Hematopoietic multipotent progenitor cell treated with erythropoietin and hydrocortisone succinate and interleukin-3 and kit ligand, for 4 days (in vitro differentiated cells): ENCODE results near the gene RAB3IP.
"Not testable (repeated sequence)": the region's sequence is repeated elsewhere in the genome, so short reads cannot be mapped to it uniquely, and the experiment has no call there.

ENCODE experiments used
- DNase-seq: peaks from one replicate; pipeline ENCODE4 v3.0.0-alpha.2; 2015

RAB3IP gene

GRCh38 chr12:69837657-69838415 is 99.2 kb downstream of the RAB3IP start:
- no peak for DNase-seq

- no peak for DNase-seq
These were observed 102.1 kb downstream of the RAB3IP start for GRCh38 chr12:69840727-69841126.

GRCh38 chr12:69843608-69844007 is 104.9 kb downstream of the RAB3IP start:
- no peak for DNase-seq

GRCh38 chr12:69844416-69844815 is 105.8 kb downstream of the RAB3IP start:
- no peak for DNase-seq

GRCh38 chr12:69844836-69845235 is 106.2 kb downstream of the RAB3IP start:
- DNase-seq, result no peak

- DNase-seq, result no peak
These were observed 108.3 kb downstream of the RAB3IP start for GRCh38 chr12:69846976-69847375.

- no peak for DNase-seq
These were observed 113.3 kb downstream of the RAB3IP start for GRCh38 chr12:69851976-69852375.

GRCh38 chr12:69853176-69853961 is 114.7 kb downstream of the RAB3IP start:
- DNase-seq, result not testable (repeated sequence)

- no peak for DNase-seq
These were observed 128.0 kb downstream of the RAB3IP start for GRCh38 chr12:69866698-69867097.

- no peak for DNase-seq
These were observed 130.0 kb downstream of the RAB3IP start for GRCh38 chr12:69868695-69869094.

- DNase-seq, result no peak
These were observed 134.1 kb downstream of the RAB3IP start for GRCh38 chr12:69872804-69873203.
